HEK293 (cell line): ENCODE data around the gene KCNT1.

Source experiments
- EGR2 ChIP-seq: fragments of 450-650 bp; formaldehyde crosslinking; IDR thresholded peaks from 2 replicates; pipeline ENCODE4 v1.5.1; 2016; ENCODE audit warnings: low read depth, missing biosample characterization, missing genetic modification characterization
- KLF1 ChIP-seq: fragments of 450-650 bp; formaldehyde crosslinking; IDR thresholded peaks from 2 replicates; pipeline ENCODE4 v1.5.1; 2016; ENCODE audit warnings: missing biosample characterization, missing genetic modification characterization
- PBX3 ChIP-seq: sonication (generic); formaldehyde crosslinking; IDR thresholded peaks from 2 replicates; pipeline ENCODE4 v1.8.1; 2022; ENCODE audit warnings: mild to moderate bottlenecking, moderate library complexity, missing genetic modification reagents
- PRDM1 ChIP-seq: fragments of 450-650 bp; formaldehyde crosslinking; IDR thresholded peaks from 2 replicates; pipeline ENCODE4; 2016; ENCODE audit warnings: missing biosample characterization, missing genetic modification characterization
- PRDM10 ChIP-seq: fragments of 450-650 bp; formaldehyde crosslinking; IDR thresholded peaks from 2 replicates; pipeline ENCODE4 v1.5.1; 2016; ENCODE audit warnings: missing biosample characterization, missing genetic modification characterization
- TRIM28 ChIP-seq: IDR thresholded peaks from 2 replicates; pipeline ENCODE4 v1.6.1; 2011; ENCODE audit warnings: low read length, control low read depth, borderline replicate concordance
- ZBTB20 ChIP-seq: fragments of 450-650 bp; formaldehyde crosslinking; IDR thresholded peaks from 2 replicates; pipeline ENCODE4 v1.5.1; 2016; ENCODE audit warnings: missing biosample characterization, missing genetic modification characterization
- ZBTB6 ChIP-seq: fragments of 450-650 bp; formaldehyde crosslinking; IDR thresholded peaks from 2 replicates; pipeline ENCODE4 v1.5.1; 2017; ENCODE audit warnings: missing biosample characterization, missing genetic modification characterization
- ZBTB8A ChIP-seq: fragments of 450-650 bp; formaldehyde crosslinking; IDR thresholded peaks from 2 replicates; pipeline ENCODE4 v1.5.1; 2016; ENCODE audit warnings: missing biosample characterization, missing genetic modification characterization
- ZFHX2 ChIP-seq: fragments of 450-650 bp; formaldehyde crosslinking; conservative IDR thresholded peaks from 2 replicates; pipeline ENCODE4 v1.5.1; 2016; ENCODE audit warnings: missing biosample characterization, missing genetic modification characterization
- ZNF114 ChIP-seq: fragments of 450-650 bp; formaldehyde crosslinking; IDR thresholded peaks from 2 replicates; pipeline ENCODE4 v1.5.0; 2017; ENCODE audit warnings: missing biosample characterization, missing genetic modification characterization
- ZNF121 ChIP-seq: fragments of 450-650 bp; formaldehyde crosslinking; IDR thresholded peaks from 2 replicates; pipeline ENCODE4 v1.5.1; 2016; ENCODE audit warnings: missing biosample characterization, missing genetic modification characterization
- ZNF169 ChIP-seq: fragments of 450-650 bp; formaldehyde crosslinking; IDR thresholded peaks from 2 replicates; pipeline ENCODE4 v1.5.1; 2016; ENCODE audit warnings: missing biosample characterization, missing genetic modification characterization
- ZNF18 ChIP-seq: fragments of 450-650 bp; formaldehyde crosslinking; IDR thresholded peaks from 2 replicates; pipeline ENCODE4 v1.5.1; 2016; ENCODE audit warnings: missing biosample characterization, missing genetic modification characterization
- ZNF274 ChIP-seq, 2 experiments: fragments of 200-500 bp in 1 of 2; fragments of 450-650 bp in 1 of 2; sonication (Bioruptor generic) in 1 of 2; formaldehyde crosslinking in 1 of 2; IDR thresholded peaks; 2 replicates each; pipeline versions ENCODE4 v1.5.1 to v1.6.1; 2014 to 2016; ENCODE audit warnings: borderline replicate concordance in 1 of 2, inconsistent platforms in 1 of 2, low read length in 1 of 2, missing biosample characterization in 1 of 2, missing genetic modification characterization in 1 of 2
- ZNF324 ChIP-seq: fragments of 450-650 bp; formaldehyde crosslinking; IDR thresholded peaks from 2 replicates; pipeline ENCODE4 v1.5.1; 2016; ENCODE audit warnings: missing biosample characterization, missing genetic modification characterization
- ZNF350 ChIP-seq: fragments of 450-650 bp; formaldehyde crosslinking; IDR thresholded peaks from 2 replicates; pipeline ENCODE4 v1.5.0; 2017; ENCODE audit warnings: missing biosample characterization, mild to moderate bottlenecking, missing genetic modification characterization
- ZNF354C ChIP-seq: fragments of 450-650 bp; formaldehyde crosslinking; IDR thresholded peaks from 2 replicates; pipeline ENCODE4 v1.5.1; 2016; ENCODE audit warnings: missing biosample characterization, missing genetic modification characterization, low read depth, borderline replicate concordance
- ZNF362 ChIP-seq: fragments of 450-650 bp; formaldehyde crosslinking; IDR thresholded peaks from 2 replicates; pipeline ENCODE4 v1.5.1; 2016; ENCODE audit warnings: missing biosample characterization, missing genetic modification characterization
- ZNF544 ChIP-seq: fragments of 450-650 bp; formaldehyde crosslinking; IDR thresholded peaks from 2 replicates; pipeline ENCODE4 v1.5.0; 2017; ENCODE audit warnings: missing biosample characterization, missing genetic modification characterization
- ZNF670 ChIP-seq: fragments of 450-650 bp; formaldehyde crosslinking; IDR thresholded peaks from 2 replicates; pipeline ENCODE4 v1.5.1; 2016; ENCODE audit warnings: missing biosample characterization, missing genetic modification characterization, low read depth
- ZNF768 ChIP-seq: fragments of 450-650 bp; formaldehyde crosslinking; IDR thresholded peaks from 2 replicates; pipeline ENCODE4 v1.5.1; 2018; ENCODE audit warnings: missing biosample characterization, mild to moderate bottlenecking, missing genetic modification characterization

Gene KCNT1

GRCh38 chr9:135773530-135774238, 71.7 kb downstream of the KCNT1 start (continued):
- TF ChIP-seq ZNF274 (IDR thresholded peaks at IDR 0.05; ENCODE audit: low read length), result no peak
- 0 out of 2 replicates have a peak, but pooled peaks have one; percentile 15 for TF ChIP-seq ZNF274 (tag by site-specific recombination; IDR thresholded peaks at IDR 0.05; ENCODE audit: borderline replicate concordance)
- no peak for TF ChIP-seq ZBTB6
- TF ChIP-seq ZBTB8A (tag by site-specific recombination), result no peak
- no peak for TF ChIP-seq ZNF544 (tag by site-specific recombination)
- TF ChIP-seq ZNF768 (tag by site-specific recombination), result no peak
- TF ChIP-seq ZNF324, result no peak
- TF ChIP-seq ZNF670 (tag by site-specific recombination), result no peak
- no peak for TF ChIP-seq ZNF362
- no peak for TF ChIP-seq ZNF350 (tag by site-specific recombination)
- no peak for TF ChIP-seq PRDM10 (tag by site-specific recombination)
- TF ChIP-seq PRDM1 (tag by site-specific recombination), result no peak
- no peak for TF ChIP-seq PBX3 (CRISPR knock-in tag)
- TF ChIP-seq ZNF121, result no peak
- TF ChIP-seq ZBTB20 (tag by site-specific recombination), result peak; percentile 24; the same call in 1 of the 2 replicates
- 0 out of 2 replicates have a peak, but pooled peaks have one; percentile 25 for TF ChIP-seq ZNF354C (tag by site-specific recombination)
- peak; percentile 24; the same call in 1 of the 2 replicates for TF ChIP-seq KLF1 (tag by site-specific recombination)
- TF ChIP-seq ZNF18 (tag by site-specific recombination), result no peak
- TF ChIP-seq ZFHX2 (tag by site-specific recombination), result peak; percentile 54
- no peak for TF ChIP-seq ZNF114 (tag by site-specific recombination)
- peak; percentile 64 for TF ChIP-seq EGR2
- TF ChIP-seq ZNF169 (tag by site-specific recombination), result no peak
- TF ChIP-seq TRIM28, result no peak
